Measurements from ENCODE around the gene BRINP2.

The BRINP2 gene

GRCh38 chr1:177138347-177138746, 32.4 kb upstream of the BRINP2 start:
- H3K9me3 ChIP-seq (ENCODE audit: control insufficient read depth, low read length) = no peaks in the 10 kb centered on the region
- no peak overlapping the region for H3K4me3 ChIP-seq (ENCODE audit: low read length)
- H3K9ac ChIP-seq (ENCODE audit: low read length) = no peak overlapping the region
- H3K36me3 ChIP-seq (ENCODE audit: control insufficient read depth, insufficient read depth, low read length) = no peaks in the 10 kb centered on the region
- no peaks in the 10 kb centered on the region for H3K4me1 ChIP-seq (ENCODE audit: control insufficient read depth, insufficient read depth, low read length)
- no peaks in the 10 kb centered on the region for H3K27me3 ChIP-seq (ENCODE audit: control insufficient read depth, insufficient read depth, low read length)

DNA sequence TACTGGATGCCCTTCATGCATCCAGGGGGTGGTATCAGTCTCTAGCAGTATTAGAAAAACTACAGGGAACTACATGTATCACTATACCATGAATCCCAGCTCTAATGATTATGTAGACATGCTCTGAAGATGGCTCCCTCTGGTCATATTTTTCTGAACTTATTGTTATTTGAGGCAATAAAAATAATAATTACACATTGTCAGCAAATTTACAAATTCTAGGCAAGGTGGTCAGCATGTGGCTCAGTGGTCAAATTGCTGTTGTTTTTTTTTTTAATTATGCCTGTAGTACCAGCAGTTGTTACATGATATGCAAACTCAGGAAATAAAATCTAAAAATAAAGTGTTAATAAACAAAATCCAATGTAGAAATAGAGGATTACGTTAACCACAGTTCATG, 28.7 kb upstream of the BRINP2 start:
- Histone ChIP-seq H3K27me3 (ENCODE audit: control insufficient read depth, insufficient read depth, low read length) (no peaks in the 10 kb centered on the region), H3K9ac (ENCODE audit: low read length) (no peak overlapping the region), H3K9me3 (ENCODE audit: control insufficient read depth, low read length) (no peaks in the 10 kb centered on the region), H3K36me3 (ENCODE audit: control insufficient read depth, insufficient read depth, low read length) (no peaks in the 10 kb centered on the region), H3K4me3 (ENCODE audit: low read length) (no peak overlapping the region), H3K4me1 (ENCODE audit: control insufficient read depth, insufficient read depth, low read length) (no peaks in the 10 kb centered on the region)

DNA sequence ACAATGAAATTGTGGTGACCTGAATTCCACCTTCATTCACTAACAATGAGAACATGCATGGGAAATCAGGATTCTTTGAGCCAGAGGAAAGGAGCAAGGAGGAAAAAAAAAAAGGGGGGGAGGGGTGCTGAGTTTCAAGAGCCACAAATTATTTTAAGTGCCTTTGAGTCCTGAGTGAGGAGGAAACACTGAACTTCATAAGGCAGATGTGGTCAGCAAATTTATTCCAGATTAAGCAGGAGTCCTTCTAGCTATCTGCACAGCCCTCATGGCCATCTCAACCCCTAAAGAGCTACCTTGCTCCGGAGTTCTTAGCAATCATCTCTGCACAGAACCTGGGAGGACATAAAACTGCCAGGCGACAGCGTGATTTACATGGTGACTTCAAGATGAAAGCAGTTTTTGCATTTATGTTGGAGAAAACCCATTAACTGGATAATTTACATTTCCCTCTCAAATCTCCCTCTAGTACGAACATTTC, 27.9 kb upstream of the BRINP2 start:
- Histone ChIP-seq H3K9ac (ENCODE audit: low read length) (no peak overlapping the region), H3K36me3 (ENCODE audit: control insufficient read depth, insufficient read depth, low read length) (no peaks in the 10 kb centered on the region), H3K27me3 (ENCODE audit: control insufficient read depth, insufficient read depth, low read length) (no peaks in the 10 kb centered on the region), H3K4me3 (ENCODE audit: low read length) (no peak overlapping the region), H3K4me1 (ENCODE audit: control insufficient read depth, insufficient read depth, low read length) (no peaks in the 10 kb centered on the region), H3K9me3 (ENCODE audit: control insufficient read depth, low read length) (no peaks in the 10 kb centered on the region)

- Histone ChIP-seq H3K36me3 (ENCODE audit: control insufficient read depth, insufficient read depth, low read length) (no peaks in the 10 kb centered on the region), H3K9ac (ENCODE audit: low read length) (no peak overlapping the region), H3K9me3 (ENCODE audit: control insufficient read depth, low read length) (no peaks in the 10 kb centered on the region), H3K27me3 (ENCODE audit: control insufficient read depth, insufficient read depth, low read length) (no peaks in the 10 kb centered on the region), H3K4me1 (ENCODE audit: control insufficient read depth, insufficient read depth, low read length) (no peaks in the 10 kb centered on the region), H3K4me3 (ENCODE audit: low read length) (no peak overlapping the region)
Measured at GRCh38 chr1:177145106-177146070, 25.4 kb upstream of the BRINP2 start.

GRCh38 chr1:177146499-177146898, 24.3 kb upstream of the BRINP2 start:
- H3K9me3 ChIP-seq (ENCODE audit: control insufficient read depth, low read length) = no peaks in the 10 kb centered on the region
- H3K27me3 ChIP-seq (ENCODE audit: control insufficient read depth, insufficient read depth, low read length) = no peaks in the 10 kb centered on the region
- H3K4me3 ChIP-seq (ENCODE audit: low read length) = no peak overlapping the region
- H3K9ac ChIP-seq (ENCODE audit: low read length) = no peak overlapping the region
- H3K36me3 ChIP-seq (ENCODE audit: control insufficient read depth, insufficient read depth, low read length) = no peaks in the 10 kb centered on the region
- H3K4me1 ChIP-seq (ENCODE audit: control insufficient read depth, insufficient read depth, low read length) = no peaks in the 10 kb centered on the region

DNA sequence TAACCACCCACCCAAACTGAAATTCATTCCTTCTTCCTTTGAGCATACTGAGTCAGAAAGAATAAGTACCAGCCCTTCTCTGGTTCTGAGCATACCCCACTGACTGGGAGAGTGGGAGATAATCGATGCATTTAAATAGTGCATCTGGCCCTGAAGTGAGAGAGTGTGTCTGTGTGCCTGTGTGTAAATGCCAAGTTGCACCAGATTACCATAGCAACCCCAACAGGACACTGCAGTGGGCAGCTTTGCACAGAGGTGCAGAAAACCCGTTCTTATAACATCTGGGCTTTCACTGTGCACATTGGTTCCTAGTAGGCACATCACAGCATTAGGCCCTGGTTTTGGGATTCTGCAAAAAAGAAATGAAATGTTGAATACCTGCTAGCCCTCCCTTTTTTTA, 8.5 kb upstream of the BRINP2 start:
- H3K9ac ChIP-seq (ENCODE audit: low read length) = no peak overlapping the region
- H3K9me3 ChIP-seq (ENCODE audit: control insufficient read depth, low read length) = no peaks in the 10 kb centered on the region
- no peaks in the 10 kb centered on the region for H3K36me3 ChIP-seq (ENCODE audit: control insufficient read depth, insufficient read depth, low read length)
- H3K4me3 ChIP-seq (ENCODE audit: low read length) = no peak overlapping the region
- H3K27me3 ChIP-seq (ENCODE audit: control insufficient read depth, insufficient read depth, low read length) = peaks cover 26% of the 10 kb centered on the region
- no peaks in the 10 kb centered on the region for H3K4me1 ChIP-seq (ENCODE audit: control insufficient read depth, insufficient read depth, low read length)

GRCh38 chr1:177163844-177164379, 6.8 kb upstream of the BRINP2 start:
- H3K9ac ChIP-seq (ENCODE audit: low read length) = no peak overlapping the region
- peaks cover 26% of the 10 kb centered on the region for H3K27me3 ChIP-seq (ENCODE audit: control insufficient read depth, insufficient read depth, low read length)
- H3K9me3 ChIP-seq (ENCODE audit: control insufficient read depth, low read length) = no peaks in the 10 kb centered on the region
- no peaks in the 10 kb centered on the region for H3K4me1 ChIP-seq (ENCODE audit: control insufficient read depth, insufficient read depth, low read length)
- H3K4me3 ChIP-seq (ENCODE audit: low read length) = no peak overlapping the region
- H3K36me3 ChIP-seq (ENCODE audit: control insufficient read depth, insufficient read depth, low read length) = no peaks in the 10 kb centered on the region

DNA sequence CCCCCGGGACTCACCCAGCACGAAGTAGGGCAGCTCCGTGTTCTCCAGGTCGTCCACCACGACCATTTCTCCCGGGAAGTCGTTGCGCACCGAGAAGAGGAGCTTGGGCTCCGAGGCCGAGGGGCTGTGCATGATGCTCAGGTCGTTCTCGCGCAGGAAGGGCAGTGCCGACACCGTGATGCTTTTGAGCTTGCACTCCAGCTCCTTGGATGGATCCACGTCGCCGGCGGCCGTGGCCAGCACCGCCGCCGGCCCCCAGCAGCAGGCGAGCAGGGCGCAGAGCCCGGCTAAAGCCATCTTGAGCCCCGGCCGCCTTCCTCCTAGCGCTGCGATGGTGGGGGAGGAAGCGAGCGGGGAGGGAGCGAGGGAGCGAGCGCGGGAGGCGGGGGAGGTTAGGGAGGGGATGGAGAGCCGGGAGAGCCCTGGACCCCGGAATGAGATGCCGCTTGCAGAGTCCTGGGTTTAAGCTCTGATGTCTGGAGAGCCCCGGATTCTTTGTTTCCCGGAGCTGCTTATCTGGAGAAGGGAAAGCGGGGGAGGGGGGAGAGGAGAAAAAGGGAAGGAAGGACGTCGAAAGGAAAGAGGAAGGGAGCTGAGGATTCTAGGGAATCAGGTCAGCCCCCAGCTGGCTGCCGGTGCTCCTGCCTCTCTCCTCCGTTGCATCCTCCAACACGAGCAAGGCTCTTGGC, 6.2 kb upstream of the BRINP2 start, which contains the start of gene ASTN1:
Gene ASTN1 (minus strand): TSS at position 333 of the 689 bp plus-strand sequence. CDS start 36 bp downstream, at position 297.
- Histone ChIP-seq H3K9ac (ENCODE audit: low read length) (no peak within 1 kb of the TSS), H3K4me1 (ENCODE audit: control insufficient read depth, insufficient read depth, low read length) (no peaks in the 10 kb centered on the region), H3K27me3 (ENCODE audit: control insufficient read depth, insufficient read depth, low read length) (peaks cover 29% of the 10 kb centered on the region), H3K36me3 (ENCODE audit: control insufficient read depth, insufficient read depth, low read length) (no peaks in the 10 kb centered on the region), H3K4me3 (ENCODE audit: low read length) (no peak within 1 kb of the TSS), H3K9me3 (ENCODE audit: control insufficient read depth, low read length) (no peaks in the 10 kb centered on the region)

DNA sequence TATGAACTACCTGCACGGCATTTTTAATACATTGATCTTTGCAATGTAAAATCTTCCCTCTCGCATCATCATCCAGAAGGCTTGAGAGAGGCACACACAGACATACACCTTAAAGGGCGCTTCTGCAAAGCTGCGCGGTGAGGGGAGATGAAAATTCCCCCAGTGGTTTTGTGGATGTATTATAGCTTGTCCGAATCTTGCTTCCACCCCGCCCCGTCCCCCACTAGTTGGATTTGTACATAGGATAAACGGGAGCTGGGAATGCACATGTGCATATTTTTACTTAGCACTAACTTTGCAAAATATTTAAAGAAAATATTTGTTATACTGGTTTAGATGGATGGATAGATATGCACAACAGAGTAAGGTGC, 5.7 kb upstream of the BRINP2 start:
- Histone ChIP-seq H3K27me3 (ENCODE audit: control insufficient read depth, insufficient read depth, low read length) (peaks cover 30% of the 10 kb centered on the region), H3K4me1 (ENCODE audit: control insufficient read depth, insufficient read depth, low read length) (no peaks in the 10 kb centered on the region), H3K9ac (ENCODE audit: low read length) (no peak overlapping the region), H3K36me3 (ENCODE audit: control insufficient read depth, insufficient read depth, low read length) (no peaks in the 10 kb centered on the region), H3K9me3 (ENCODE audit: control insufficient read depth, low read length) (no peaks in the 10 kb centered on the region), H3K4me3 (ENCODE audit: low read length) (no peak overlapping the region)

DNA sequence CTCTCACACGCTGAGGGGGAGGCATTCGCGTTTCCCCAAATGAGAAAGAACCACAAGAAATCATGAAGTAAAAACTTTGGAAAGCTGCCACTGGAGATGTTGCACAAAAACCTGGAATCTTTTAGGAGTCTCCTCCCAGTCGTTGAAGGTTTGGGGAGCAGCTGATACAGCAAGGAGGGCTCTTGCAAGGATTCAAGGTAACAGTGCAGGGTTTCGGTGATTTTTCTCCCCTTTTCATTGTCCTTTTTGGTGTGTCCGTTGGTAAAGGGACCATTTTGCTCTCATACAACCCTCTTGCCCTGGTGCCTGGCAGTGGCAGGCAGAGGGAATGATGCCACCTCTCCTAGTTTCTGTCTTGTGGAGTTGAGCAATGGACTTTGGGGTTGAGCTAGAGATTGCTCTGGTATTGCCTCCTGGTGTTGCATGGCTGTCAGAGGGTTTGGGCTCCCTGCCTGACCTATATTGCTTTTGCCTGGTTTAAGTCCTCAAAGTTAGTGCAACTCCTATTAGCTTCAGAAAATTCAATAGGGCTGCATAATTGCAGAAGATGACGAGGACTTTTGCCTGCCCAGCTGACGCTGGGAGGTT, 872 bp downstream of the BRINP2 start:
- H3K4me1 ChIP-seq (ENCODE audit: control insufficient read depth, insufficient read depth, low read length) = no peaks in the 10 kb centered on the region
- H3K9me3 ChIP-seq (ENCODE audit: control insufficient read depth, low read length) = no peaks in the 10 kb centered on the region
- peaks cover 30% of the 10 kb centered on the region for H3K27me3 ChIP-seq (ENCODE audit: control insufficient read depth, insufficient read depth, low read length)
- H3K9ac ChIP-seq (ENCODE audit: low read length) = no peak overlapping the region
- no peaks in the 10 kb centered on the region for H3K36me3 ChIP-seq (ENCODE audit: control insufficient read depth, insufficient read depth, low read length)
- no peak overlapping the region for H3K4me3 ChIP-seq (ENCODE audit: low read length)

- no peak overlapping the region for H3K9ac ChIP-seq (ENCODE audit: low read length)
- no peaks in the 10 kb centered on the region for H3K36me3 ChIP-seq (ENCODE audit: control insufficient read depth, insufficient read depth, low read length)
- H3K4me3 ChIP-seq (ENCODE audit: low read length) = no peak overlapping the region
- H3K9me3 ChIP-seq (ENCODE audit: control insufficient read depth, low read length) = no peaks in the 10 kb centered on the region
- peaks cover 30% of the 10 kb centered on the region for H3K27me3 ChIP-seq (ENCODE audit: control insufficient read depth, insufficient read depth, low read length)
- H3K4me1 ChIP-seq (ENCODE audit: control insufficient read depth, insufficient read depth, low read length) = no peaks in the 10 kb centered on the region
Measured at GRCh38 chr1:177172272-177172671, 1.5 kb downstream of the BRINP2 start.

DNA sequence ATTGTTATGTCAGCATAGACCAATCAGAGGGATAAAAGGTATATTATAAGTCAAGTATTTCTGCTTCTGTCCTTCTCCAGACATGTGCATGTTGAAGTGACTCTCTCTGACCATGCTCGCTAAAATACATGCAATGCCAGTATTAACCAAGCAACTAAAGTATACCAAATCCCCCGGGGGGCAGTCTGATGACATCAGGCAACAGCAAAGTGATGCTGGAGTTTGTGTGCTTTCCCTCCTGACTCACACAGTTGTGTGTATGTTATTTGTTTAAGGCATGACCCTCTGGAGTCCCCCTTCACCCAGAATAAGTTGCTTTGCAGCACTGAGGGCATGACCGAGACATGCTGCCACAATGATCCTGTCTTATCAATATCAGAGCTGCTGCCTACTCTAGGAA, 2.1 kb downstream of the BRINP2 start:
- H3K9ac ChIP-seq (ENCODE audit: low read length) = no peak overlapping the region
- no peak overlapping the region for H3K4me3 ChIP-seq (ENCODE audit: low read length)
- peaks cover 30% of the 10 kb centered on the region for H3K27me3 ChIP-seq (ENCODE audit: control insufficient read depth, insufficient read depth, low read length)
- H3K4me1 ChIP-seq (ENCODE audit: control insufficient read depth, insufficient read depth, low read length) = no peaks in the 10 kb centered on the region
- no peaks in the 10 kb centered on the region for H3K36me3 ChIP-seq (ENCODE audit: control insufficient read depth, insufficient read depth, low read length)
- no peaks in the 10 kb centered on the region for H3K9me3 ChIP-seq (ENCODE audit: control insufficient read depth, low read length)

Measured in mucosa of stomach (tissue), 1 donor.